Activated CD8-positive, alpha-beta memory T cell treated with anti-CD3 and anti-CD28 coated beads, Interleukin-2, amount 10 ng/mL, durations not matched to agents 7 days and 5 days (primary cell): Measurements from ENCODE around the gene PAN3. TPM values are rescaled to one million over a fixed set of nuclear protein-coding genes. Genes with fewer than 3 reads are reported as not detected.

Experiments used
- ATAC-seq: fragments of 150-1000 bp; cut with Tn5 transposase; one replicate; pipeline ENCODE4 v1.10.0; 2021; ENCODE audit warnings: moderate library complexity
- CTCF ChIA-PET: fragments of 350-600 bp; sonication (Branson Sonifier 250); formaldehyde crosslinking; loops from one replicate; lab custom pipeline; 2021; ENCODE audit warnings: antibody characterized with exemption; lab: Charles Lee
- DNase-seq: peaks from one replicate; pipeline ENCODE4 v3.0.0-alpha.2; 2020
- H3K27ac Mint-ChIP-seq: one replicate; pipeline ENCODE4 v1.8.0; 2021; ENCODE audit warnings: mild to moderate bottlenecking, mixed read lengths
- H3K27me3 Mint-ChIP-seq: one replicate; pipeline ENCODE4 v1.8.0; 2021; ENCODE audit warnings: mixed read lengths
- H3K36me3 Mint-ChIP-seq: one replicate; pipeline ENCODE4 v1.8.0; 2021; ENCODE audit warnings: mild to moderate bottlenecking, mixed read lengths
- H3K4me1 Mint-ChIP-seq: one replicate; pipeline ENCODE4 v1.8.0; 2021; ENCODE audit warnings: mixed read lengths
- H3K4me3 Mint-ChIP-seq: one replicate; pipeline ENCODE4 v1.8.0; 2021; ENCODE audit warnings: mild to moderate bottlenecking, moderate library complexity, mixed read lengths
- H3K9me3 Mint-ChIP-seq: one replicate; pipeline ENCODE4 v1.8.0; 2022; ENCODE audit warnings: low read depth, mixed read lengths
- total RNA-seq, 2 experiments: library from RNA; stranded (reverse); gene quantifications; one replicate each; pipeline ENCODE4 v1.2.3, GENCODE V29; 2021

Gene PAN3
- total RNA-seq, 2 experiments from 2014 or later = 34.1 to 40.7 TPM

- H3K4me1 Mint-ChIP-seq = peaks cover 4% of the 10 kb centered on the region
- no peak overlapping the region for H3K27ac Mint-ChIP-seq
- no peak for ATAC-seq
- CTCF ChIA-PET = interaction anchor here (0.8 kb wide), 1 partner anchor 318 kb away, joined by 3 read pairs; no protein-coding TSS in a partner anchor
- H3K36me3 Mint-ChIP-seq = no peaks in the 10 kb centered on the region
- H3K4me3 Mint-ChIP-seq = no peak overlapping the region
- DNase-seq = no peak
- no peaks in the 10 kb centered on the region for H3K9me3 Mint-ChIP-seq
- no peaks in the 10 kb centered on the region for H3K27me3 Mint-ChIP-seq
These were observed 175.2 kb downstream of the PAN3 start for GRCh38 chr13:28313579-28313978.

GRCh38 chr13:28314879-28315278 lies 176.5 kb downstream of the PAN3 start:
- Mint-ChIP-seq H3K27me3 (no peaks in the 10 kb centered on the region), H3K36me3 (no peaks in the 10 kb centered on the region), H3K9me3 (no peaks in the 10 kb centered on the region), H3K27ac (no peak overlapping the region), H3K4me1 (peaks cover 4% of the 10 kb centered on the region), H3K4me3 (no peak overlapping the region)
- DNase-seq (no peak), ATAC-seq (no peak)
- CTCF ChIA-PET = interaction anchor here (0.7 kb wide), 1 partner anchor 8 kb away, joined by 3 read pairs; no protein-coding TSS in a partner anchor

DNA sequence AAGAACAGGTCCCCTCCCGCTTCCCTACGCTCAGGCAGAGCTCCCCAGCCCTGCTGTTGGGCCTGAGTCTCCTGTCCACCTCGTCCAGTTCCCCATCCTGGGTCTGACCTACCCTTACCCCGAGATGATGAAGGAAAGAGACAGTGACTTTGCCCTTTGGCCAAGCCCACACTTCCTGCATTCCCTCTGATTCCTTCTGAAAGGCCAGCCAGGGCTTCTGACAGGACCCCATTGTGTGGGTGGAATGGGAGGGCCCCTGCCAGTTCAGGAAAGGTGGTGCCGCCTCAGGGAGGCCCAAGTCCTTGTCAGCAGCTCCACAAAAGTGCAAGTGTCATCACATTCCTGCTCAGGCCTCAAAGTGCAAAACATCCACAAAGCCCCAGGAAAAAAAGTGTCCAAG lies 177.8 kb downstream of the PAN3 start:
- peaks cover 4% of the 10 kb centered on the region for H3K4me1 Mint-ChIP-seq
- CTCF ChIA-PET = interaction anchor here (0.8 kb wide), 1 partner anchor 321 kb away, joined by 3 read pairs; no protein-coding TSS in a partner anchor
- no peak for ATAC-seq
- no peaks in the 10 kb centered on the region for H3K9me3 Mint-ChIP-seq
- H3K27ac Mint-ChIP-seq = no peak overlapping the region
- no peak overlapping the region for H3K4me3 Mint-ChIP-seq
- DNase-seq = no peak
- peaks cover under 1% of the 10 kb centered on the region for H3K27me3 Mint-ChIP-seq
- no peaks in the 10 kb centered on the region for H3K36me3 Mint-ChIP-seq

DNA sequence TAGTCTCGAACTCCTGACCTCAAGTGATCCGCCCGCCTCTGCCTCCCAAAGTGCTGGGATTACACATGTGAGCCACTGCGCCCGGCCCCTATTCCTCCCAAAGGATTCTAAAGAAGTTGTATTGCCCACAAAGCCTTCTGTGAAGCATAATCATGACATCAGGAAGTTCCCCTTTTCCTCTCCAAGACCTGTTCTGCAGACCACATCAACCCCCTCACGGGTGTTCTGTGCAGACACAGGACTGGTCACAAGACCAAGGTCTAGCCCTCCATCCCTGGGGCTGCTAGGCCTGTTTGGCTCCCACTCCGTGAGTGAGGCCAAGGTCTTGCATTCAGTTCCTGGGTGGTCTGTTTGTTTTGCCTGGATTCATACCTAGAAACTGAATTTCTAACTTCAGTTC lies 178.5 kb downstream of the PAN3 start:
- Mint-ChIP-seq H3K36me3 (no peaks in the 10 kb centered on the region), H3K27ac (no peak overlapping the region), H3K27me3 (peaks cover 2% of the 10 kb centered on the region), H3K4me1 (peaks cover 4% of the 10 kb centered on the region), H3K9me3 (no peaks in the 10 kb centered on the region), H3K4me3 (no peak overlapping the region)
- DNase-seq = no peak
- CTCF ChIA-PET = interaction anchor here (1.2 kb wide), 1 partner anchor 173 kb away, joined by 4 read pairs; no protein-coding TSS in a partner anchor
- no peak for ATAC-seq

- ATAC-seq = no peak
These were observed 180.2 kb downstream of the PAN3 start for GRCh38 chr13:28318496-28318895.

GRCh38 chr13:28319528-28319927 lies 181.2 kb downstream of the PAN3 start:
- H3K4me3 Mint-ChIP-seq = no peak overlapping the region
- CTCF ChIA-PET = interaction anchor here (0.5 kb wide), 1 partner anchor 39 kb away, joined by 3 read pairs; no protein-coding TSS in a partner anchor
- H3K27ac Mint-ChIP-seq = no peak overlapping the region
- ATAC-seq (no peak), DNase-seq (no peak)
- no peaks in the 10 kb centered on the region for H3K36me3 Mint-ChIP-seq
- peaks cover 4% of the 10 kb centered on the region for H3K4me1 Mint-ChIP-seq
- H3K27me3 Mint-ChIP-seq = peaks cover 6% of the 10 kb centered on the region
- H3K9me3 Mint-ChIP-seq = no peaks in the 10 kb centered on the region

More at GRCh38 chr13:28318496-28318895, 180.2 kb downstream of the PAN3 start:
- Mint-ChIP-seq H3K9me3 (no peaks in the 10 kb centered on the region), H3K27me3 (peaks cover 6% of the 10 kb centered on the region), H3K27ac (no peak overlapping the region), H3K36me3 (no peaks in the 10 kb centered on the region), H3K4me3 (no peak overlapping the region), H3K4me1 (peaks cover 4% of the 10 kb centered on the region)
- no peak for DNase-seq
- CTCF ChIA-PET = no interaction called here

DNA sequence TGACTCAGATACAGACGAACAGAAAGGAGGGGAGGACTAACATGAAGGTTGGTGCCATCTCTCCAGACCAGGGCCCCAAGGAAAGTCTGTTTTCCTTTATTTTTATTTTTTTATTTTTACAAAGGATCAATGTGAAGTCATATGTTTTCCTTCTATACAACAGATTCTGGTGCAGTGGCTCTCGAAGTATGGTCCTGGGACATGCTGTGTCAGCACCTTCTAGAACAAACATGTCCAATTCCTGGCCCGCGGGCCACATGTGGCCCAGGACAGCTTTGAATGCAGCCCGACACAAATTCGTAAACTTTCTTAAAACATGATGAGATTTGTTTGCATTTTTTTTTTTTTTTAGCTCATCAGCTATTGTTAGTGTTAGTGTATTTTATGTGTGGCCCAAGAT lies 181.9 kb downstream of the PAN3 start:
- CTCF ChIA-PET = no interaction called here
- Mint-ChIP-seq H3K27me3 (peaks cover 8% of the 10 kb centered on the region), H3K9me3 (no peaks in the 10 kb centered on the region)

DNA sequence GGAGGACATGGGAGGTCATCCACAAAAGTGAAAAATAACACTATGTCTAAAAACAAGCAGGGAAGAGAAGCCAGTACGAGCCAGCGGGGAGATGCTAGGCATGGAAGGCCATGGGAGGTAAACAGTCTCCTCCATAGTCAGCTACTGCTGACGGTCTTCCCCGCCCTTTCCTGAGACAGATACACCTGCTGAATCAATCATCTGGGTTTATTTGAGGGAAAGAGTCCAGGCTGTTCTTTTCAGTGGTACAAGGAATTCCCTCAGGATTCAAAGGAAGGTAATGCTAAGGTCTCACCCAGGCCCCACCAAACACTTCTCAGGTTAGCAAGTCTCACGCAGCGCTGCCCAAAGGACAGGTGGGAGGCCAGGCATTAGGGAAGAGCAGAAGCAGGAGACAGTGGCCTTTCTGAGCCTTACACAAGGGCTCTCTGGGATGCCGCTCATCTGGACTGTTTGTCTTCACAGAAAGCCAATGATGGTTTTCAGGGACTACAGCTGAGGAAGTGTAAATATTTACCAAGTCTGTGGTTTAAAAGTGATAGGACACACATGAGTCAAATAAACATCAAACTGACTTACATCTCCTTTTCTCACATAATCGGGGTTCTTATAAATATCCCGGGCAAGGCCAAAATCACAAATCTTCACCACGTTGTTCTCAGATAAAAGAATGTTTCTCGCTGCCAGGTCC lies 182.7 kb downstream of the PAN3 start:
- DNase-seq (no peak), ATAC-seq (no peak)
- H3K4me1 Mint-ChIP-seq = peaks cover 4% of the 10 kb centered on the region
- H3K27ac Mint-ChIP-seq = no peak overlapping the region
- H3K36me3 Mint-ChIP-seq = no peaks in the 10 kb centered on the region
- no peak overlapping the region for H3K4me3 Mint-ChIP-seq
- CTCF ChIA-PET = interaction anchor here (0.6 kb wide), 1 partner anchor 435 kb away, joined by 4 read pairs; no protein-coding TSS in a partner anchor
- H3K9me3 Mint-ChIP-seq = no peaks in the 10 kb centered on the region
- peaks cover 14% of the 10 kb centered on the region for H3K27me3 Mint-ChIP-seq

More for the DNA sequence above, 181.9 kb downstream of the PAN3 start:
- Mint-ChIP-seq H3K27ac (no peak overlapping the region), H3K4me3 (no peak overlapping the region), H3K36me3 (no peaks in the 10 kb centered on the region), H3K4me1 (peaks cover 4% of the 10 kb centered on the region)
- no peak for DNase-seq
- ATAC-seq = no peak

GRCh38 chr13:28321756-28322155 lies 183.4 kb downstream of the PAN3 start:
- Mint-ChIP-seq H3K9me3 (no peaks in the 10 kb centered on the region), H3K4me3 (no peak overlapping the region), H3K27ac (no peak overlapping the region), H3K36me3 (no peaks in the 10 kb centered on the region), H3K4me1 (peaks cover 4% of the 10 kb centered on the region), H3K27me3 (peaks cover 15% of the 10 kb centered on the region)
- CTCF ChIA-PET = no interaction called here
- DNase-seq = no peak
- no peak for ATAC-seq

DNA sequence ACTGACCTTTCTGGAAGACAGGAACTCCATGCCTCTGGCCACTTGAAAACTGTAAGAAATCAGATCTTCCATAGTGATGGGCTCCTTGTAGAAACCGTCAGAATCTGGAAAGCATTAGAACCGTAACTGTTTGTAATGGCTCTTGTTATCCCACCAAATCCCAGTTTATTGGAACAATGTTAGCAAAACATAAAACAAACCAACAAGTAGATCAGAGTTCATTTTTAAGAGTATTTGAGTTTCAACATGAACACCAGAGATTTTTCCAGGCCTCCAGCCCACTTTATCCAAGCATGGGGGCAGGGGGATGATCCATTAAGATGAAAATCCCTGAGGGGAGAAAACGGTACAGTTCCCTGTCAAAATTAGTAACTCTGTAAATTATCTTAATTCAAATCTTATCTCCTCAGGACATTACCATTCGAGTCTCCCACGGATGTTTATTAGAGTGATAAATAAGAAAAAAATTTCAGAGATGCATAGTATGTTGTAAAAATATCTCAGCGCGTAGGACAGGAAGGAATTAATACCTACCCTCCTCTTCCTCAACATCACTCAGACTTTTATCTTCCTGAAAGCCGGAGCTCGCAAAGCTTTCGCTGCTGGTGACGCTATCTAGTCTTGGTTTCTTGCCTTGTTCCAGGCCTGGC lies 184.0 kb downstream of the PAN3 start:
- Mint-ChIP-seq H3K9me3 (no peaks in the 10 kb centered on the region), H3K4me1 (no peaks in the 10 kb centered on the region), H3K27ac (no peak overlapping the region), H3K27me3 (peaks cover 17% of the 10 kb centered on the region), H3K36me3 (no peaks in the 10 kb centered on the region), H3K4me3 (no peak overlapping the region)
- no peak for ATAC-seq
- CTCF ChIA-PET = interaction anchor here (0.6 to 1.0 kb wide), 2 partner anchors 8 to 474 kb away, joined by 3 read pairs; no protein-coding TSS in a partner anchor
- DNase-seq = no peak

GRCh38 chr13:28324181-28324789 lies 185.9 kb downstream of the PAN3 start:
- CTCF ChIA-PET = interaction anchor here (0.6 to 1.6 kb wide), 6 partner anchors 20 to 472 kb away, joined by 3 to 5 read pairs (median 4); no protein-coding TSS in a partner anchor
- peak; percentile 77 for ATAC-seq
- DNase-seq = peak; percentile 71
- Mint-ChIP-seq H3K4me1 (no peaks in the 10 kb centered on the region), H3K27me3 (peaks cover 19% of the 10 kb centered on the region), H3K9me3 (no peaks in the 10 kb centered on the region), H3K4me3 (no peak overlapping the region), H3K27ac (no peak overlapping the region), H3K36me3 (no peaks in the 10 kb centered on the region)

- Mint-ChIP-seq H3K36me3 (no peaks in the 10 kb centered on the region), H3K4me3 (no peak overlapping the region), H3K4me1 (no peaks in the 10 kb centered on the region), H3K27me3 (peaks cover 19% of the 10 kb centered on the region), H3K27ac (no peak overlapping the region), H3K9me3 (no peaks in the 10 kb centered on the region)
- DNase-seq (no peak), ATAC-seq (no peak)
- CTCF ChIA-PET = interaction anchor here (1.0 to 1.6 kb wide), 5 partner anchors 11 to 472 kb away, joined by 3 to 5 read pairs (median 4); no protein-coding TSS in a partner anchor
These were observed 186.7 kb downstream of the PAN3 start for GRCh38 chr13:28325022-28325421.

- Mint-ChIP-seq H3K27me3 (peaks cover 19% of the 10 kb centered on the region), H3K4me1 (no peaks in the 10 kb centered on the region), H3K27ac (no peak overlapping the region), H3K36me3 (no peaks in the 10 kb centered on the region), H3K9me3 (no peaks in the 10 kb centered on the region), H3K4me3 (no peak overlapping the region)
- CTCF ChIA-PET = interaction anchor here (1.0 kb wide), 1 partner anchor 12 kb away, joined by 5 read pairs; no protein-coding TSS in a partner anchor
- ATAC-seq (no peak), DNase-seq (no peak)
These were observed 187.7 kb downstream of the PAN3 start for GRCh38 chr13:28326056-28326455.
